ENCODE measurements around the gene VASH1. TPM values are rescaled to one million over a fixed set of nuclear protein-coding genes. Genes with fewer than 3 reads are reported as not detected.

VASH1 gene
- polyA plus RNA-seq, 1 of the 3 experiments (the other 2 are of a cell fraction), result 4.9 TPM

DNA sequence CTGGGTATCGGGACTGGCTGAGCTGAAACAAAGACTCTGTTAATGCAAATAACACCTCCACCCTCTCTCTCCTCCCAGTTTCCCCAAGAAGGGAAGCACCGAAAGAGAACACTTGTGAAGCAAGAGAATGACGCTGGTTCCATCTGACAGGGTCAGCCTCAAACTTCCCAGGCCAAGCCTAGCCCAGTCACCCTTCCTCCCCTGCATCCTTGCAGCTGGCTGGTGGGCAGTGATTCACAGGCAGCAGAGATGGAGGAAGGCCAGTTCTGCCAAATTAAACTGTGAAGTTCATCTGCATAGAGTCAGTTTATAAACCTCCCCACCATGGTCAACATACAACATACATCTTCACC is 67.7 kb downstream of the VASH1 start (continued):
- TF ChIP-seq, protein P1, sequence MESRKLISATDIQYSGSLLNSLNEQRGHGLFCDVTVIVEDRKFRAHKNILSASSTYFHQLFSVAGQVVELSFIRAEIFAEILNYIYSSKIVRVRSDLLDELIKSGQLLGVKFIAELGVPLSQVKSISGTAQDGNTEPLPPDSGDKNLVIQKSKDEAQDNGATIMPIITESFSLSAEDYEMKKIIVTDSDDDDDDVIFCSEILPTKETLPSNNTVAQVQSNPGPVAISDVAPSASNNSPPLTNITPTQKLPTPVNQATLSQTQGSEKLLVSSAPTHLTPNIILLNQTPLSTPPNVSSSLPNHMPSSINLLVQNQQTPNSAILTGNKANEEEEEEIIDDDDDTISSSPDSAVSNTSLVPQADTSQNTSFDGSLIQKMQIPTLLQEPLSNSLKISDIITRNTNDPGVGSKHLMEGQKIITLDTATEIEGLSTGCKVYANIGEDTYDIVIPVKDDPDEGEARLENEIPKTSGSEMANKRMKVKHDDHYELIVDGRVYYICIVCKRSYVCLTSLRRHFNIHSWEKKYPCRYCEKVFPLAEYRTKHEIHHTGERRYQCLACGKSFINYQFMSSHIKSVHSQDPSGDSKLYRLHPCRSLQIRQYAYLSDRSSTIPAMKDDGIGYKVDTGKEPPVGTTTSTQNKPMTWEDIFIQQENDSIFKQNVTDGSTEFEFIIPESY (IDR thresholded peaks at IDR 0.05; ENCODE audit: borderline replicate concordance, low read depth), result no peak
- no peak for TF ChIP-seq GATA2 (CRISPR knock-in tag; IDR thresholded peaks at IDR 0.05)

DNA sequence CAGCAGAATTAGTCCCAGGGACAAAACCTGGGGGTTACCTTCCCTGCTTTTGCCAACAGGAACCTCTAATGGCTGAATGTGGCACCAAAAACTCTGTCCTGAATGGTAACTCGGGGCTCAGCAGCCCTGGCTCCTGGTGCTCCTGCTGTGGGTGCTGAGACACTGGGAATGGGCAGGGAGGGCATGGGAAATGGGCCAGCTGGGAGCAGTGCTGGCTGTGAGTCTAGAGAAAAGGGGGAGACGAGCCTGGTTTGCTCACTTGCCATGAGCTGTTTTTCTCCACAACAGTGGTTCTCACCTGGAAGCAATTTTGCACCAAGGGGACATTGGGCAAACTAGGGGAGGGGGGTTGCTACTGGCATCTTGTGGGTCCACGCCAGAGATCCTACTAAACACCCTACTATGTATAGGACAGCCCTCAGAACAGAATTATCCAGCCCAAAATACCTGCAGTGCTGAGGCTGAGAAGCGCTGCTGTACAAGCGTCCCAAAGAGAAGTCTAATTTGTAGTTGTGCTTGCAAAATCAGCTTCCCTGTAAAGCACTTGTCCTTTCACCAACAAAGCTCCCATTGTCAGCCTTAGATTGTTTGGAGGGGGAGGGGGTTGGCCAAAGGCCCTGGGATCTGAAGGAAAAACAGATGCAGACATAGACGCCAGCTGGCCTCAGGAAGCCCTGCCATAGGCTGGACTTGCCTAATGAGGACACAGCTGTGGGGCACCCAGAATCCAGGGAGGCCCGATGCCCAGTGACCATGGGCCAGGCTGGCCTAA is 68.6 kb downstream of the VASH1 start:
- no peak overlapping the region for H3K4me3 ChIP-seq (ENCODE audit: low read depth in 2 of 2, low read length in 1 of 2)
- H2AFZ ChIP-seq (ENCODE audit: low read depth), result no peak overlapping the region

DNA sequence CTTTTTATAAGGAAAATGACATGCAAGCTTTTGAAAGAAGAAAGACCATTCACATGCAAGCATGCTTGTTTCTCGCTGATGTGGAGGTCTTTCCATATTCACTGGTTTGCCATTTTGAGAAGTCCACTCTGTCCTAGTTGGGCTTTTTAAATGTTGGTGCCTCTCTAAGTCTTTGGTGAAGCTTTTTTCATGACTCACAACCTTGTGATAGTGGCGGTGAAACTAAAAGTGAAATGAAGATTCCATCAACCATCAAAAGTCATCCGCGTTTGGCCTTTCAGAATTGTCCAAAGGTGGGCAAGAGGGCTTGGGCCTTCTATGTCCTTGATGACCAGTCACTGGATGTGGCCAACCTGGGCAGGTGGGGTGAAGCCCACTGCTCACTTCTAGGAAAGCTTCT is 69.3 kb downstream of the VASH1 start:
- H3K9me3 ChIP-seq, result no peaks in the 10 kb centered on the region
- no peak overlapping the region; a peak in 1 of 4 replicates for H3K27ac ChIP-seq (ENCODE audit: low read depth in 2 of 2, low read length in 1 of 2)
- ChIA-PET CTCF (interaction anchor here (1.0 to 2.3 kb wide), 3 partner anchors 45 to 782 kb away, joined by 3 to 5 read pairs (median 4); no protein-coding TSS in a partner anchor), POLR2A (no interaction called here)
- H3K9me2 ChIP-seq, result no peaks in the 10 kb centered on the region
- TF ChIP-seq, protein P1 (IDR thresholded peaks at IDR 0.05; ENCODE audit: borderline replicate concordance, low read depth), result no peak
- TF ChIP-seq FOSL2 (IDR thresholded peaks at IDR 0.05; ENCODE audit: borderline replicate concordance, low read depth), result no peak
- TF ChIP-seq IRF3 (IDR thresholded peaks at IDR 0.05; ENCODE audit: low read depth, low read length), result no peak
- TF ChIP-seq, protein P2, sequence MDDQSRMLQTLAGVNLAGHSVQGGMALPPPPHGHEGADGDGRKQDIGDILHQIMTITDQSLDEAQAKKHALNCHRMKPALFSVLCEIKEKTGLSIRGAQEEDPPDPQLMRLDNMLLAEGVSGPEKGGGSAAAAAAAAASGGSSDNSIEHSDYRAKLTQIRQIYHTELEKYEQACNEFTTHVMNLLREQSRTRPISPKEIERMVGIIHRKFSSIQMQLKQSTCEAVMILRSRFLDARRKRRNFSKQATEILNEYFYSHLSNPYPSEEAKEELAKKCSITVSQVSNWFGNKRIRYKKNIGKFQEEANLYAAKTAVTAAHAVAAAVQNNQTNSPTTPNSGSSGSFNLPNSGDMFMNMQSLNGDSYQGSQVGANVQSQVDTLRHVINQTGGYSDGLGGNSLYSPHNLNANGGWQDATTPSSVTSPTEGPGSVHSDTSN (IDR thresholded peaks at IDR 0.05), result no peak
- H3K9ac ChIP-seq, result no peak overlapping the region
- H3K36me3 ChIP-seq (replicated peaks in 1 of 2; ENCODE audit: control insufficient read depth in 1 of 2, insufficient read depth in 2 of 2, low read length in 1 of 2), result no peaks in the 10 kb centered on the region
- no peak for DNase-seq
- H4K20me1 ChIP-seq (ENCODE audit: insufficient read depth), result no peaks in the 10 kb centered on the region
- H3K79me2 ChIP-seq (ENCODE audit: insufficient read depth), result no peaks in the 10 kb centered on the region
- no peak overlapping the region for H3K4me2 ChIP-seq
- no peak overlapping the region for H2AFZ ChIP-seq (ENCODE audit: low read depth)
- no peaks in the 10 kb centered on the region for H3F3A ChIP-seq (replicated peaks; ENCODE audit: insufficient read depth)
- H3K4me1 ChIP-seq (ENCODE audit: control insufficient read depth in 1 of 2, insufficient read depth in 2 of 2, low read depth in 1 of 2, low read length in 1 of 2), result peaks cover 0 to 13% of the 10 kb centered on the region in 2 experiments; a peak in 1 of 4 replicates
- no peak overlapping the region for H3K4me3 ChIP-seq (ENCODE audit: low read depth in 2 of 2, low read length in 1 of 2)
- WGBS (ENCODE audit: low lambda C conversion rate), result 89% methylated on average over 4 of the region's 4 CpGs
- H3K27me3 ChIP-seq (ENCODE audit: insufficient read depth), result no peaks in the 10 kb centered on the region; the same call in 1 of the 2 replicates

More for the DNA sequence above, 68.6 kb downstream of the VASH1 start:
- Histone ChIP-seq H3K4me2 (no peak overlapping the region), H3K79me2 (ENCODE audit: insufficient read depth) (no peaks in the 10 kb centered on the region), H3K9me3 (no peaks in the 10 kb centered on the region), H3F3A (replicated peaks; ENCODE audit: insufficient read depth) (no peaks in the 10 kb centered on the region), H3K36me3 (replicated peaks in 1 of 2; ENCODE audit: control insufficient read depth in 1 of 2, insufficient read depth in 2 of 2, low read length in 1 of 2) (no peaks in the 10 kb centered on the region), H4K20me1 (ENCODE audit: insufficient read depth) (no peaks in the 10 kb centered on the region), H3K9me2 (no peaks in the 10 kb centered on the region), H3K9ac (no peak overlapping the region), H3K27me3 (ENCODE audit: insufficient read depth) (no peaks in the 10 kb centered on the region; the same call in 1 of the 2 replicates), H3K27ac (ENCODE audit: low read depth in 2 of 2, low read length in 1 of 2) (peak overlapping the region in 1 of 2 experiments; percentile 25; a peak in 1 of 4 replicates), H3K4me1 (ENCODE audit: control insufficient read depth in 1 of 2, insufficient read depth in 2 of 2, low read depth in 1 of 2, low read length in 1 of 2) (peaks cover 0 to 13% of the 10 kb centered on the region in 2 experiments; a peak in 1 of 4 replicates)
- peak; percentile 55 for DNase-seq
- ChIA-PET POLR2A (no interaction called here), CTCF (interaction anchor here (1.0 to 2.3 kb wide), 3 partner anchors 46 to 781 kb away, joined by 3 to 5 read pairs (median 4); no protein-coding TSS in a partner anchor)
- WGBS (ENCODE audit: low lambda C conversion rate), result 44% methylated on average over 6 of the region's 7 CpGs
- no peak for TF ChIP-seq FOSL2 (IDR thresholded peaks at IDR 0.05; ENCODE audit: borderline replicate concordance, low read depth)
- TF ChIP-seq, protein P3, sequence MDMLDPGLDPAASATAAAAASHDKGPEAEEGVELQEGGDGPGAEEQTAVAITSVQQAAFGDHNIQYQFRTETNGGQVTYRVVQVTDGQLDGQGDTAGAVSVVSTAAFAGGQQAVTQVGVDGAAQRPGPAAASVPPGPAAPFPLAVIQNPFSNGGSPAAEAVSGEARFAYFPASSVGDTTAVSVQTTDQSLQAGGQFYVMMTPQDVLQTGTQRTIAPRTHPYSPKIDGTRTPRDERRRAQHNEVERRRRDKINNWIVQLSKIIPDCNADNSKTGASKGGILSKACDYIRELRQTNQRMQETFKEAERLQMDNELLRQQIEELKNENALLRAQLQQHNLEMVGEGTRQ (IDR thresholded peaks at IDR 0.05; ENCODE audit: borderline replicate concordance, low read depth, low read length), result no peak
- TF ChIP-seq FOXJ3 (CRISPR knock-in tag; IDR thresholded peaks at IDR 0.05), result no peak
- TF ChIP-seq SIN3A (IDR thresholded peaks at IDR 0.05; ENCODE audit: borderline replicate concordance, low read depth, low read length), result no peak
- no peak for TF ChIP-seq POLR2AphosphoS5 (IDR thresholded peaks at IDR 0.05; ENCODE audit: low read depth, low read length)
- TF ChIP-seq IRF3 (IDR thresholded peaks at IDR 0.05; ENCODE audit: low read depth, low read length), result no peak
- TF ChIP-seq TCF12 (IDR thresholded peaks at IDR 0.05), result no peak

All from SK-N-SH (cell line).